ENCODE measurements around the gene MAP2K7. TPM values are rescaled to one million over a fixed set of nuclear protein-coding genes. Genes with fewer than 3 reads are reported as not detected.

Gene MAP2K7
- total and polyA plus RNA-seq, 11 donors, result 11.6 to 35.5 (median 23.5) TPM

- no peak for ATAC-seq
- 86 to 90% (median 87%) methylated on average over 19 of the region's 19 CpGs for WGBS, 4 donors
Observed at GRCh38 chr19:7879836-7880235, 23.8 kb upstream of the MAP2K7 start.

DNA sequence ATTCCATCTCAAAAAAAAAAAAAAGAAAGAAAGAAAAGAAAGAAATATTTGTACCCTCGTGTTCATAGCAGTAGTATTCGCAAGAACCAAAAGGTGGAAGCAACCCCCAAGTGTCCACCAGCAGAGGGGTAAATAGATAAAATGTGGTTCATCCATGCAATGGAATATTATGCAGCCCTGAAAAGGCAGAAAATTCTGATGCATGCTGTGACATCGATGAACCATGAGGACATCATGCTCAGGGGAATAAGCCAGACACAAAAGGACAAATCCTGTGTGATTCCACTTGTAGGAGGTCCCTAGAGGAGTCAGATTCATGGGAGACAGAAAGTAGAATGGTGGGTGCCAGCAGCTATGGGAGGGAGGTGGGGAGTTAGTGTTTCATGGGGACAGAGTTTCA, 21.8 kb upstream of the MAP2K7 start:
- 88 to 96% (median 94%) methylated on average over 3 of the region's 3 CpGs for WGBS, 4 donors
- ATAC-seq, result no peak
- Histone ChIP-seq H3K4me3 (no peak overlapping the region), H3K36me3 (no peaks in the 10 kb centered on the region), H3K4me1 (no peaks in the 10 kb centered on the region), H3K27ac (no peak overlapping the region), H3K27me3 (peaks cover 0 to 6% (median 0%) of the 10 kb centered on the region in 9 donors), H3K9me3 (no peaks in the 10 kb centered on the region)
- DNase-seq, result no peak
- TF ChIP-seq POLR2A (IDR thresholded peaks at IDR 0.05), result no peak
- TF ChIP-seq, protein P1, sequence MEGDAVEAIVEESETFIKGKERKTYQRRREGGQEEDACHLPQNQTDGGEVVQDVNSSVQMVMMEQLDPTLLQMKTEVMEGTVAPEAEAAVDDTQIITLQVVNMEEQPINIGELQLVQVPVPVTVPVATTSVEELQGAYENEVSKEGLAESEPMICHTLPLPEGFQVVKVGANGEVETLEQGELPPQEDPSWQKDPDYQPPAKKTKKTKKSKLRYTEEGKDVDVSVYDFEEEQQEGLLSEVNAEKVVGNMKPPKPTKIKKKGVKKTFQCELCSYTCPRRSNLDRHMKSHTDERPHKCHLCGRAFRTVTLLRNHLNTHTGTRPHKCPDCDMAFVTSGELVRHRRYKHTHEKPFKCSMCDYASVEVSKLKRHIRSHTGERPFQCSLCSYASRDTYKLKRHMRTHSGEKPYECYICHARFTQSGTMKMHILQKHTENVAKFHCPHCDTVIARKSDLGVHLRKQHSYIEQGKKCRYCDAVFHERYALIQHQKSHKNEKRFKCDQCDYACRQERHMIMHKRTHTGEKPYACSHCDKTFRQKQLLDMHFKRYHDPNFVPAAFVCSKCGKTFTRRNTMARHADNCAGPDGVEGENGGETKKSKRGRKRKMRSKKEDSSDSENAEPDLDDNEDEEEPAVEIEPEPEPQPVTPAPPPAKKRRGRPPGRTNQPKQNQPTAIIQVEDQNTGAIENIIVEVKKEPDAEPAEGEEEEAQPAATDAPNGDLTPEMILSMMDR (IDR thresholded peaks at IDR 0.05), result no peak
- intact Hi-C loops (cut with DNase I), result no loop called here

More at GRCh38 chr19:7879836-7880235, 23.8 kb upstream of the MAP2K7 start:
- H3K27ac ChIP-seq, result no peak overlapping the region
- H3K36me3 ChIP-seq, result no peaks in the 10 kb centered on the region
- no peak for TF ChIP-seq POLR2A (IDR thresholded peaks at IDR 0.05)
- TF ChIP-seq, protein P1 (IDR thresholded peaks at IDR 0.05), result no peak
- DNase-seq, result no peak
- H3K9me3 ChIP-seq, result no peaks in the 10 kb centered on the region
- peaks cover 0 to 7% (median 1%) of the 10 kb centered on the region in 9 donors for H3K27me3 ChIP-seq
- H3K4me3 ChIP-seq, result no peak overlapping the region
- intact Hi-C loops (cut with DNase I), result no loop called here
- peaks cover 0 to 1% (median 0%) of the 10 kb centered on the region in 12 donors for H3K4me1 ChIP-seq

DNA sequence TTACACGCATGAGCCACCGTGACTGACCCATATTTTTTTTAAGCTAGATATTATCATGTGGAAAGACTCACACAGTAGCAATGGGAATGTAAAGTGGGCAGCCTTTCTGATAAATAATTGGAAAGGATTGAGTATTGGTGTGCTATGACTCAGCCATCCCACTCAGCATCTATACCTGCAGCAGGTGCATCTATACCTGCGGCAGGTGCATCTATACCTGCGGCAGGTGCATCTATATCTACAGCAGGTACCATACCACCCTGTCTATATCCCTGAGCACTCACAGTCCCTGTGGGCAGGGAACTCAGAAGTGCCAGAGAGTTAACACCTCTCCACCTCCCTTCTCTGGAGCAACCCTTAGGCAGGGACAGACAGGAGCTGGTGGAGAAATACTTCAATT, 20.6 kb upstream of the MAP2K7 start:
- H3K4me3 ChIP-seq, result no peak overlapping the region
- peaks cover 0 to 2% (median 0%) of the 10 kb centered on the region in 12 donors for H3K4me1 ChIP-seq
- DNase-seq, result no peak
- no peaks in the 10 kb centered on the region for H3K36me3 ChIP-seq
- peaks cover 0 to 16% (median 6%) of the 10 kb centered on the region in 9 donors for H3K27me3 ChIP-seq
- no peak for ATAC-seq
- no peaks in the 10 kb centered on the region for H3K9me3 ChIP-seq
- WGBS, 4 donors, result 81 to 92% (median 87%) methylated on average over 4 of the region's 4 CpGs
- no peak overlapping the region for H3K27ac ChIP-seq
- intact Hi-C loops (cut with DNase I), result no loop called here
- TF ChIP-seq, protein P1 (IDR thresholded peaks at IDR 0.05), result no peak
- TF ChIP-seq POLR2A (IDR thresholded peaks at IDR 0.05), result no peak

- 72 to 80% (median 76%) methylated on average over 2 of the region's 2 CpGs for WGBS, 4 donors
- peaks cover 4 to 25% (median 10%) of the 10 kb centered on the region in 9 donors for H3K27me3 ChIP-seq
- intact Hi-C loops (cut with DNase I), result no loop called here
- peaks cover 0 to 7% (median 0%) of the 10 kb centered on the region in 12 donors for H3K4me1 ChIP-seq
- H3K9me3 ChIP-seq, result no peaks in the 10 kb centered on the region
- no peak overlapping the region for H3K4me3 ChIP-seq
- no peak for TF ChIP-seq POLR2A (IDR thresholded peaks at IDR 0.05)
- TF ChIP-seq, protein P1 (IDR thresholded peaks at IDR 0.05), result no peak
- no peak for DNase-seq
- ATAC-seq, result no peak
- no peaks in the 10 kb centered on the region for H3K36me3 ChIP-seq
- H3K27ac ChIP-seq, result no peak overlapping the region
Observed at GRCh38 chr19:7883796-7884570, 19.7 kb upstream of the MAP2K7 start.
